OCI-LY1 (cell line): ENCODE measurements around the gene CALHM5.

Experiments used
- H2AFZ ChIP-seq: fragments of 200-600 bp; sonication (generic), shearing (Covaris generic); 2 replicates; pipeline ENCODE4 v1.6.0; 2014; ENCODE audit warnings: antibody characterized with exemption, mild to moderate bottlenecking, low read length
- H3F3A ChIP-seq: fragments of 200-600 bp; sonication (generic), shearing (Covaris generic); 2 replicates; pipeline ENCODE4 v1.6.0; 2014; ENCODE audit warnings: mild to moderate bottlenecking, antibody characterized with exemption, low read length, moderate library complexity; ENCODE audit not compliant: insufficient read depth
- H3K27ac ChIP-seq: fragments of 200-600 bp; sonication (generic); 2 replicates; pipeline ENCODE4 v1.5.1; 2014; ENCODE audit warnings: low read length, mixed run types, mild to moderate bottlenecking, low read depth; ENCODE audit not compliant: poor library complexity, severe bottlenecking
- H3K27me3 ChIP-seq: fragments of 200-600 bp; sonication (generic); 2 replicates; pipeline ENCODE4 v1.6.0; 2014; ENCODE audit warnings: antibody characterized with exemption, mild to moderate bottlenecking, low read length, moderate library complexity; ENCODE audit not compliant: insufficient read depth
- H3K36me3 ChIP-seq: fragments of 200-600 bp; sonication (generic); 2 replicates; pipeline ENCODE4 v1.6.1; 2014; ENCODE audit warnings: mild to moderate bottlenecking, antibody characterized with exemption, low read length, moderate library complexity, mixed read lengths; ENCODE audit not compliant: insufficient read depth
- H3K4me1 ChIP-seq: fragments of 200-600 bp; sonication (generic); 2 replicates; pipeline ENCODE4 v1.5.1; 2014; ENCODE audit warnings: mild to moderate bottlenecking, low read length, moderate library complexity; ENCODE audit not compliant: insufficient read depth, severe bottlenecking
- H3K4me2 ChIP-seq: fragments of 200-600 bp; sonication (generic), shearing (Covaris generic); 2 replicates; pipeline ENCODE4 v1.6.1; 2014; ENCODE audit warnings: low read length
- H3K4me3 ChIP-seq: fragments of 200-600 bp; sonication (generic); 2 replicates; pipeline ENCODE4 v1.5.1; 2014; ENCODE audit warnings: low read length, low read depth, mild to moderate bottlenecking, mixed read lengths; ENCODE audit not compliant: poor library complexity, severe bottlenecking
- H3K79me2 ChIP-seq: fragments of 200-600 bp; shearing (Covaris generic); 2 replicates; pipeline ENCODE4 v1.6.1; 2016; ENCODE audit warnings: mixed run types, low read length, mixed read lengths; ENCODE audit not compliant: insufficient read depth
- H3K9ac ChIP-seq: fragments of 200-600 bp; sonication (generic), shearing (Covaris generic); 2 replicates; pipeline ENCODE4 v1.6.1; 2014; ENCODE audit warnings: mild to moderate bottlenecking, low read length, mixed read lengths
- H3K9me2 ChIP-seq: fragments of 200-600 bp; sonication (generic), shearing (Covaris generic); 2 replicates; pipeline ENCODE4 v1.6.1; 2014; ENCODE audit warnings: low read depth, mild to moderate bottlenecking, low read length, mixed read lengths
- H3K9me3 ChIP-seq: fragments of 200-600 bp; shearing (Covaris generic); 2 replicates; pipeline ENCODE4 v1.6.1; 2014; ENCODE audit warnings: low read length, mixed read lengths
- H4K20me1 ChIP-seq: fragments of 200-600 bp; sonication (generic), shearing (Covaris generic); 2 replicates; pipeline ENCODE4 v1.6.0; 2016; ENCODE audit warnings: mild to moderate bottlenecking, low read length; ENCODE audit not compliant: insufficient read depth
- EZH2 ChIP-seq: fragments of 200-600 bp; sonication (generic), shearing (Covaris generic); IDR thresholded peaks from 2 replicates; pipeline ENCODE4 v1.8.0; 2017; ENCODE audit warnings: borderline replicate concordance, mixed run types, mild to moderate bottlenecking, antibody characterized with exemption, low read length, moderate library complexity, mixed read lengths
- TF ChIP-seq, protein P1 (sequence below): fragments of 200-600 bp; sonication (generic), shearing (Covaris generic); IDR thresholded peaks from 2 replicates; pipeline ENCODE4 v1.5.1; 2017; ENCODE audit warnings: mild to moderate bottlenecking, antibody characterized with exemption, low read length, moderate library complexity, mixed read lengths

CALHM5 gene

DNA sequence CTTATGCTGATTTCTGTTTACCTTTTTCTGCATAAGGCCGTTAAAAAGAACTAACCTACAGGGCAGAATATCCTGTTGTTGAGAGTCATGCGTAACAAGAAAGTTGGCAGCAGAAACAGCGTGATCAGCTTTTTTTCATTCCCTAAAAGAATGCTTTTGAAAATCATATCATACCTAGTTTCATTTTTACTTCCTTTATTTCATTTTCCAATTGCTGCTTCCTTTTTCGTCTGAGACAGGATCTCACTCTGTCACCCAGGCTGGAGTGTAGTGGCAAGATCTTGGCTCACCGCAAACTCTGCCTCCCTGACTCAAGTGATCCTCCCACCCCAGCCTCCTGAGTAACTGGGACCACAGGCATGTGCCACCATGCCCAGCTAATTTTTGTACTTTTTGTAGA, 46.2 kb upstream of the CALHM5 start:
- H3K9me3 ChIP-seq: no peaks in the 10 kb centered on the region
- no peaks in the 10 kb centered on the region for H3K27me3 ChIP-seq
- H3K79me2 ChIP-seq: no peaks in the 10 kb centered on the region
- no peaks in the 10 kb centered on the region for H3K36me3 ChIP-seq
- H4K20me1 ChIP-seq: no peaks in the 10 kb centered on the region
- no peak overlapping the region for H3K27ac ChIP-seq
- no peak overlapping the region for H2AFZ ChIP-seq
- peaks cover 3% of the 10 kb centered on the region for H3K4me1 ChIP-seq
- no peak overlapping the region for H3K4me2 ChIP-seq
- no peak for TF ChIP-seq EZH2
- TF ChIP-seq, protein P1, sequence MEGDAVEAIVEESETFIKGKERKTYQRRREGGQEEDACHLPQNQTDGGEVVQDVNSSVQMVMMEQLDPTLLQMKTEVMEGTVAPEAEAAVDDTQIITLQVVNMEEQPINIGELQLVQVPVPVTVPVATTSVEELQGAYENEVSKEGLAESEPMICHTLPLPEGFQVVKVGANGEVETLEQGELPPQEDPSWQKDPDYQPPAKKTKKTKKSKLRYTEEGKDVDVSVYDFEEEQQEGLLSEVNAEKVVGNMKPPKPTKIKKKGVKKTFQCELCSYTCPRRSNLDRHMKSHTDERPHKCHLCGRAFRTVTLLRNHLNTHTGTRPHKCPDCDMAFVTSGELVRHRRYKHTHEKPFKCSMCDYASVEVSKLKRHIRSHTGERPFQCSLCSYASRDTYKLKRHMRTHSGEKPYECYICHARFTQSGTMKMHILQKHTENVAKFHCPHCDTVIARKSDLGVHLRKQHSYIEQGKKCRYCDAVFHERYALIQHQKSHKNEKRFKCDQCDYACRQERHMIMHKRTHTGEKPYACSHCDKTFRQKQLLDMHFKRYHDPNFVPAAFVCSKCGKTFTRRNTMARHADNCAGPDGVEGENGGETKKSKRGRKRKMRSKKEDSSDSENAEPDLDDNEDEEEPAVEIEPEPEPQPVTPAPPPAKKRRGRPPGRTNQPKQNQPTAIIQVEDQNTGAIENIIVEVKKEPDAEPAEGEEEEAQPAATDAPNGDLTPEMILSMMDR: no peak
- no peaks in the 10 kb centered on the region for H3F3A ChIP-seq
- H3K4me3 ChIP-seq: no peak overlapping the region
- no peak overlapping the region for H3K9ac ChIP-seq
- no peaks in the 10 kb centered on the region for H3K9me2 ChIP-seq

DNA sequence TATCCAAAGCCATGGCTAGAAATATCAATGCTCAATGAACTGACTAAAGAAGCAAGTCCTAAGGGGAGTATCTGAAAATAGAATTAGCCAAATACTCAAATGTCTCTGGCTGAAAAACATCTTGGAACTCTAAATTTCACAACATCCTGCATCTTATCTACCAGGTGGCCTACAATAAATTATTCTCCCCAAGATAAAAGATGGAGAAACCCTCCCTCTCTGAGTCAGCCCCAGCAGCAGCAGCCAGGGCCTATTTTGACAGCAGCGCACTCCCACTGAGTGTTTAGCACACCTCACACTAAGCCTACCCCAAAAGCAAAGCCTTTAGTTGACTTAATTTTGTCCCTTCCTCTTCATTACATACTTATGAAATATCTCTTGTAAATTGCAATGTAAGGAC, 44.3 kb upstream of the CALHM5 start:
- Histone ChIP-seq H3K4me1 (peaks cover 3% of the 10 kb centered on the region), H3K9ac (no peak overlapping the region), H3K27ac (no peak overlapping the region), H3K36me3 (no peaks in the 10 kb centered on the region), H2AFZ (no peak overlapping the region), H3K27me3 (no peaks in the 10 kb centered on the region), H3K79me2 (no peaks in the 10 kb centered on the region), H3K4me3 (no peak overlapping the region), H4K20me1 (no peaks in the 10 kb centered on the region), H3K9me2 (no peaks in the 10 kb centered on the region), H3K4me2 (no peak overlapping the region), H3K9me3 (no peaks in the 10 kb centered on the region), H3F3A (no peaks in the 10 kb centered on the region)
- TF ChIP-seq, protein P1: no peak
- no peak for TF ChIP-seq EZH2

DNA sequence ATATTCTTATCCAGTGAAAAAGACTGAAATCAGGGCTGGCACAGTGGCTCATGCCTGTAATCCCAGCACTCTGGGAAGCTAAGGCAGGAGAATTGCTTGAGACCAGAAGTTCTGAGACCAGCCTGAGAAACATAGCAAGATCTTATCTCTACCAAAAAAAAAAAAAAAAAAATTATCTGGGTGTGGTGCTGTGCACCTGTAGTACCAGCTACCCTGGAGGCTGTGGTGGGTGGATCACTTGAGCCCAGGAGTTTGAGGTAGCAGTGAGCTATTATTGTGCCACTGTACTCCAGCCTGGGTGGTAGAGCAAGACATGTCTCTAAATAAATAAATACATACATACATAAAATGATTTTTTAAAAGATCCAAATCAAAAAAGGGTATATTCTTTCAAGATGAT, 43.9 kb upstream of the CALHM5 start:
- Histone ChIP-seq H3F3A (no peaks in the 10 kb centered on the region), H3K9me2 (no peaks in the 10 kb centered on the region), H3K27me3 (no peaks in the 10 kb centered on the region), H3K36me3 (no peaks in the 10 kb centered on the region), H3K4me2 (no peak overlapping the region), H3K9me3 (no peaks in the 10 kb centered on the region), H3K27ac (no peak overlapping the region), H3K9ac (no peak overlapping the region), H3K79me2 (no peaks in the 10 kb centered on the region), H4K20me1 (no peaks in the 10 kb centered on the region), H3K4me1 (no peaks in the 10 kb centered on the region), H3K4me3 (no peak overlapping the region), H2AFZ (no peak overlapping the region)
- TF ChIP-seq EZH2: no peak
- TF ChIP-seq, protein P1: no peak
